GM12865 (cell line): ENCODE results near the gene CD1C.
A peak's percentile ranks its signal among the peaks of the same experiment; 100 is the strongest.

Experiments
- DNase-seq: peaks from one replicate; pipeline ENCODE4 v3.0.0; 2010; ENCODE audit warnings: low read depth
- H3K4me3 ChIP-seq: 2 replicates; pipeline ENCODE4 v1.5.1; 2011; ENCODE audit warnings: mild to moderate bottlenecking, low read depth, low read length, control low read depth
- TF ChIP-seq, protein P1 (sequence below): IDR thresholded peaks from 2 replicates; pipeline ENCODE4 v1.5.1; 2011; ENCODE audit warnings: low read length, control low read depth, low read depth, inconsistent platforms; ENCODE audit not compliant: insufficient read depth; ENCODE audit errors: missing control alignments

The CD1C gene

DNA sequence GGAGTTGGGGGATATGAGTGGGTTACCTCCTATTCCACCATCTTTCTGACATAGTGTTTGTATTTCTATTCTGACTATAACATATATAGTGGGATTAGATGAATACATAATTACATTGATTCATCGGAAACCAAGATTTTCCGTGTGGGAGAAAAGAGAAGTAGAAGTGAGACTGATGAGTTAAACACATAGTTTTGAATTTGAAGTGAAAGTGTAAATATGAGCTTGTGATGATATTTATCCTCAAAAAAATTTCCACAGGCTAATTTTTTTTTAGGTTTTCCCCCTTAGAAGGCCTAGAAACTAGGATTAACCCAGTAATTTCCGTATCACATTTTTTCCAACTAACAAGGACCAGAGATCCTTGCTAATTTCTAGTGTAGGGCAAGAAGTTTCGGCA lies 34.7 kb downstream of the CD1C start:
- DNase-seq: no peak
- H3K4me3 ChIP-seq: no peak overlapping the region
- TF ChIP-seq, protein P1, sequence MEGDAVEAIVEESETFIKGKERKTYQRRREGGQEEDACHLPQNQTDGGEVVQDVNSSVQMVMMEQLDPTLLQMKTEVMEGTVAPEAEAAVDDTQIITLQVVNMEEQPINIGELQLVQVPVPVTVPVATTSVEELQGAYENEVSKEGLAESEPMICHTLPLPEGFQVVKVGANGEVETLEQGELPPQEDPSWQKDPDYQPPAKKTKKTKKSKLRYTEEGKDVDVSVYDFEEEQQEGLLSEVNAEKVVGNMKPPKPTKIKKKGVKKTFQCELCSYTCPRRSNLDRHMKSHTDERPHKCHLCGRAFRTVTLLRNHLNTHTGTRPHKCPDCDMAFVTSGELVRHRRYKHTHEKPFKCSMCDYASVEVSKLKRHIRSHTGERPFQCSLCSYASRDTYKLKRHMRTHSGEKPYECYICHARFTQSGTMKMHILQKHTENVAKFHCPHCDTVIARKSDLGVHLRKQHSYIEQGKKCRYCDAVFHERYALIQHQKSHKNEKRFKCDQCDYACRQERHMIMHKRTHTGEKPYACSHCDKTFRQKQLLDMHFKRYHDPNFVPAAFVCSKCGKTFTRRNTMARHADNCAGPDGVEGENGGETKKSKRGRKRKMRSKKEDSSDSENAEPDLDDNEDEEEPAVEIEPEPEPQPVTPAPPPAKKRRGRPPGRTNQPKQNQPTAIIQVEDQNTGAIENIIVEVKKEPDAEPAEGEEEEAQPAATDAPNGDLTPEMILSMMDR: no peak

DNA sequence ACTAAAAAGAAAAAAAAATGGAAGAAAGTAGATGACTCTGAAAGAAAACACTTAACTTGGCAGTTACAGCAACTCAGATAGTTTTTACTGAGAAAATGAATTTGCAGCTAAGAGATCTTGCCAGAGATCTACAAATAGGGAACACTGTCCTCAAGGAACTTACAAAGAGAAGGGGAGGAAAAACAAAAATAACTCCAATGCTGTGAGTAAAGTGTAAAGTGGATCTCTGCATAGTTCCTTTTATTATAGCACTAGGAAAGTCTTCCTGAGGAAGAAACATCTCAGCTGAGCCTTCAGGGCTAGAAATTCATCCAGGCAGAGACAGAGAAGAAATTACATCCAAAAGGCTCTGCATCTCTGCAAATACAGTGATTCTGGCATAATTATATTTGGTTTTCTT lies 37.8 kb downstream of the CD1C start:
- no peak for DNase-seq
- TF ChIP-seq, protein P1: no peak
- no peak overlapping the region for H3K4me3 ChIP-seq

DNA sequence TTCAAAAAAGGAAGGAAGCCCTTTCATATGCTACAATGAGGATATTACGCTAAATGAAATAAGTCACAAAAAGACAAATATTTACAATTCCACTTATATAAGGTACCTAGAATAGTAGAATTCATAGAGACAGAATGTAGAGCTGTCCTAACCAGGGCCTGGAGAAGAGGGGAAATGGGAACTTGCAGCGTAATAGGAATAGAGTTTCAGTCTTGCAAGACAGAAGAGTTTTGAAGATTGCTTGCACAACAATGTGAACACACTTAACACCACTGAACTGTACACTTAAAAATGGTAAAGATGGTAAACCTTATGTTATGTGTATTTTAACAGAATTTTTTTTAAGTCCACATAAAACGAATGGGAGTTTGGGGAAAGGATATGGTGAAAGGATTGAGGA lies 38.7 kb downstream of the CD1C start:
- TF ChIP-seq, protein P1: no peak
- no peak for DNase-seq
- H3K4me3 ChIP-seq: no peak overlapping the region

DNA sequence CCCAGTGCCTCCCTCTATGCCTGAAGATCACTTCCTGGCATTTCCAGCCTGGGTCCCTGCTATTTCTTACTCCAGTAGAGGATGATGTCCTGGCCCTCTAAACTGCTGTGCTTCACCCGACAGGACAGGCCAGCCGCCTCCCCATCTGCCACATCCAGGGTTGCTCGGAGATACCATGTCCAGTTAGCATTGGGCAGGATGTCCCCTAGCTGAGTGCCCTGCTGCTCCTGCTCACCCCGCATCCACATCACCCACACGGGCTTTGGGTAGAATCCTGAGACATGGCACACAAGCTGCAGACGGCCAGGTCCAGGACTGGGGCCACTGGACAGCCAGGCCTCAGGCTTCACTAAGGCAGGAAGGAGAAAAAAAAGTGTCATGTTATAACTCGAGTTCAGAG lies 39.6 kb downstream of the CD1C start:
- TF ChIP-seq, protein P1: no peak
- no peak overlapping the region for H3K4me3 ChIP-seq
- DNase-seq: no peak

GRCh38 chr1:158329733-158330132 lies 40.0 kb downstream of the CD1C start:
- peak; percentile 22 for DNase-seq

GRCh38 chr1:158330391-158331105 lies 40.8 kb downstream of the CD1C start:
- TF ChIP-seq, protein P1: no peak
- no peak for DNase-seq
- H3K4me3 ChIP-seq: no peak overlapping the region

More at GRCh38 chr1:158329733-158330132, 40.0 kb downstream of the CD1C start:
- TF ChIP-seq, protein P1: peak; percentile 43
- H3K4me3 ChIP-seq: no peak overlapping the region

DNA sequence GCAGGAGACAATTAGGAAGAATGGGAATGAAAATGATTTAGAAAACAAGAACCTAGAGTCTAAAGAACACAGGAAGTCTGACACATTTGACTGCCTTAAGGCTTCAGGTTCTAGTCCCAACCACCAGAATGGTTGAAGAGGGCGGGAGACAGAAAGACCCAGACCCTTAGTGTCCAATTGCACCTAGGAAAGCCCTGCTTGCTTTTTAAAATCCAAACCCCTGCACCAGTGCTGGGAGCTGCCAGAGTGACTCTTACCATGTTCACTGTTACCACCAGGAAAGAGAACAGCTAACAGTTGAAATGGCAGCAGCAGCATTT lies 41.3 kb downstream of the CD1C start:
- DNase-seq: no peak
- TF ChIP-seq, protein P1: no peak
- no peak overlapping the region for H3K4me3 ChIP-seq
